OCI-LY1 (cell line): Measurements from ENCODE around the gene ACTL8.

ENCODE experiments used
- EZH2 ChIP-seq: fragments of 200-600 bp; sonication (generic), shearing (Covaris generic); IDR thresholded peaks from 2 replicates; pipeline ENCODE4 v1.8.0; 2017; ENCODE audit warnings: borderline replicate concordance, mixed run types, mild to moderate bottlenecking, antibody characterized with exemption, low read length, moderate library complexity, mixed read lengths
- TF ChIP-seq, protein P1 (sequence below): fragments of 200-600 bp; sonication (generic), shearing (Covaris generic); IDR thresholded peaks from 2 replicates; pipeline ENCODE4 v1.5.1; 2017; ENCODE audit warnings: mild to moderate bottlenecking, antibody characterized with exemption, low read length, moderate library complexity, mixed read lengths

DNA sequence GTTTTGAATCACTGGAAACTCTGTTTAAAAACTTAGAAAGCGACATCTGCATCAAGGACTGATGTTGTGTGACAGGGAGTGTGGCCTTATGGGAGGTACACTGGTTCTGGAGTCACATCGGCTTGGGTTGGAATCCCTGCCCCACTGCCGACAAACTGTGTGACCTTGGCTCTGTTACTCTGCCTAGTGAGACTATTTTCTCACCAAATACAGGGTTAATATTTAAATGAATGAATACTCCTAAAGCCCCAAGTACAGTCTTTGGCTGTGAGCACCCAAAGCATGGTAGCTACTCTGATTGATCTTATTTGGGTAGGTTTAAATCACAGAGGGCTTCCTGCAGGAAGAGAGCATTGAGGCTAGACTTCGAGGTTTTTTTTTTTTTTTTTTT is 102.0 kb downstream of the ACTL8 start:
- TF ChIP-seq, protein P1, sequence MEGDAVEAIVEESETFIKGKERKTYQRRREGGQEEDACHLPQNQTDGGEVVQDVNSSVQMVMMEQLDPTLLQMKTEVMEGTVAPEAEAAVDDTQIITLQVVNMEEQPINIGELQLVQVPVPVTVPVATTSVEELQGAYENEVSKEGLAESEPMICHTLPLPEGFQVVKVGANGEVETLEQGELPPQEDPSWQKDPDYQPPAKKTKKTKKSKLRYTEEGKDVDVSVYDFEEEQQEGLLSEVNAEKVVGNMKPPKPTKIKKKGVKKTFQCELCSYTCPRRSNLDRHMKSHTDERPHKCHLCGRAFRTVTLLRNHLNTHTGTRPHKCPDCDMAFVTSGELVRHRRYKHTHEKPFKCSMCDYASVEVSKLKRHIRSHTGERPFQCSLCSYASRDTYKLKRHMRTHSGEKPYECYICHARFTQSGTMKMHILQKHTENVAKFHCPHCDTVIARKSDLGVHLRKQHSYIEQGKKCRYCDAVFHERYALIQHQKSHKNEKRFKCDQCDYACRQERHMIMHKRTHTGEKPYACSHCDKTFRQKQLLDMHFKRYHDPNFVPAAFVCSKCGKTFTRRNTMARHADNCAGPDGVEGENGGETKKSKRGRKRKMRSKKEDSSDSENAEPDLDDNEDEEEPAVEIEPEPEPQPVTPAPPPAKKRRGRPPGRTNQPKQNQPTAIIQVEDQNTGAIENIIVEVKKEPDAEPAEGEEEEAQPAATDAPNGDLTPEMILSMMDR = no peak
- no peak for TF ChIP-seq EZH2
